Activated naive CD8-positive, alpha-beta T cell treated with anti-CD3 and anti-CD28 coated beads, Interleukin-2, amount 10 ng/mL, durations not matched to agents 7 days and 5 days (primary cell): Measurements from ENCODE around the gene OLFML2A. TPM values are rescaled to one million over a fixed set of nuclear protein-coding genes. Genes with fewer than 3 reads are reported as not detected.
"Not testable (repeated sequence)": the region's sequence is repeated elsewhere in the genome, so short reads cannot be mapped to it uniquely, and the experiment has no call there.

Source experiments
- ATAC-seq: fragments of 150-1000 bp; cut with Tn5 transposase; one replicate; pipeline ENCODE4 v1.10.0; 2021; ENCODE audit warnings: low read depth, moderate library complexity
- POLR2A ChIA-PET: fragments of 350-600 bp; sonication (Branson Sonifier 250); formaldehyde crosslinking; loops from one replicate; lab custom pipeline; 2021; ENCODE audit warnings: antibody characterized with exemption; lab: Charles Lee
- DNase-seq: peaks from one replicate; pipeline ENCODE4 v3.0.0; 2021
- H3K27ac Mint-ChIP-seq: one replicate; pipeline ENCODE4 v1.8.0; 2022; ENCODE audit warnings: mild to moderate bottlenecking, mixed read lengths
- H3K27me3 Mint-ChIP-seq: one replicate; pipeline ENCODE4 v1.8.0; 2022; ENCODE audit warnings: mild to moderate bottlenecking, moderate library complexity, mixed read lengths
- H3K36me3 Mint-ChIP-seq: one replicate; pipeline ENCODE4 v1.8.0; 2021; ENCODE audit warnings: mild to moderate bottlenecking, mixed read lengths
- H3K4me1 Mint-ChIP-seq: one replicate; pipeline ENCODE4 v1.8.0; 2021; ENCODE audit warnings: mixed read lengths
- H3K4me3 Mint-ChIP-seq: one replicate; pipeline ENCODE4 v1.8.0; 2022; ENCODE audit warnings: mild to moderate bottlenecking, moderate library complexity, mixed read lengths
- H3K9me3 Mint-ChIP-seq: one replicate; pipeline ENCODE4 v1.8.0; 2021; ENCODE audit warnings: mixed read lengths
- total RNA-seq, 2 experiments: library from RNA; stranded (reverse); gene quantifications; one replicate each; pipeline ENCODE4 v1.2.3, GENCODE V29; 2021

Gene OLFML2A
- total RNA-seq, 2 experiments from 2014 or later = not detected

DNA sequence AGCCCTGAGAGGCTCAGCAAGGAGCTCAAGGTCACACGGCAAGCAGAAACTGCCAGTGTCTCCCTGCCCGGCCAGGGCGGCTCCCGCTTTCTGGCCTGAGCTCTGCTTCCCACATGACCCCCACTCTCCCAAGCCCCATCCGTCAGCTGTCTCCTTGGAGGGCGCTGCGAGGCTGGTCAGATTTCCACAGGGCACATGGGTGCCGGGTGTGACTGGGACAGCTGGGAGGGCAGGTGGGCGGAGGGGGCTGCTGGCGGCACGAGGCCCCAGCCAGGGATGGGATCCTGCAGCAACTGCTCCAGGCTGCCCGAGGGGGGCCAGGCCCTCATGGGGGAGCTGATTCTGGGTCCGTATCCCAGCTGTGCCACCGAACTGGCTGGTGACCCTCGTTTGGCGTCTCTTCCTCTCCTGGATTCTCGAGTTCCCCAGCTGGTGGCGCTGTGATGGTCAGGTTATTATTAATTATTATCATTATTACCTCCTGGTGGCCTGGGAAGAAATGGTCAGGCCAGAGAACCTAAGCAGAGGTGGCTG is 63.4 kb downstream of the OLFML2A start:
- Mint-ChIP-seq H3K27me3 (peaks cover 16% of the 10 kb centered on the region), H3K27ac (no peak overlapping the region), H3K4me1 (no peaks in the 10 kb centered on the region), H3K36me3 (no peaks in the 10 kb centered on the region), H3K4me3 (no peak overlapping the region), H3K9me3 (no peaks in the 10 kb centered on the region)
- no peak for ATAC-seq
- DNase-seq = no peak
- POLR2A ChIA-PET = interaction anchor here (1.3 kb wide), 1 partner anchor 66 kb away, joined by 4 read pairs; no protein-coding TSS in a partner anchor

DNA sequence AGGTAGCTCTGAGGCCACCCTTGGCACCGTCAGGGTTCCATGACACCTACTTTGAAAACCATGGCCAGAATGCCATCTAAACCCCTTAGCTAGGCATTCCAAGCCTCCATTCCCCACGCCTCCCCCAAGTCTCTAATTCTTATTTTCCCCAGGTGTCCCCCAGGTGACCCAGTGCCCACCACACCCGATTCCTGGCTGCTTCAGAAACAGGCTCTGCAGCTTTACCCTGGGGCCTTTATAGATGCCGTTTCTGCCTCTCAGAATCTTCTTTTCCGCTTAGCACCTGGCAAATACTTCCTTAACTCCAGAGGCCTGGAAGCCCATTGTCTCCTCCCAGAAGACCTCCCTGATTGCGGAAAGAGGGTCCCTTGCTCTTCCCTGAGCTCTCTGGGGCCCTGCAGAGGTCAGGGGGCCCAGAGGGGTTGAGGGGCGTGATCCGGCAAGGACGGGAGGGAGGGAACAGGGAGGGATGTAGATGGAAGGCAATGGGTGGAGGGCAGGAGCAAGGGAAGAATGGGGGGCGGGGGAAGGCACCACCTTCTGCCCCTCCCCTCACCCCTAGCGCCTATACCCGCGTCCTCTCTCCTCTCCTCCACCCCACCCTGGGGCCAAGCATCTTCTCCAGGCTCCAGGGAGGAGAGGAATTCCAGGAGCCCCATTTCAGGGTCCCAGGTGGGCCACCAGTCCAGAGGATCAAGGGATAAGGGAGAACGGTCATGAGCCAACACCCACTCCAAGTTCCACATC is 64.3 kb downstream of the OLFML2A start:
- no peaks in the 10 kb centered on the region for H3K36me3 Mint-ChIP-seq
- H3K4me1 Mint-ChIP-seq = no peaks in the 10 kb centered on the region
- DNase-seq = no peak
- no peak for ATAC-seq
- H3K4me3 Mint-ChIP-seq = no peak overlapping the region
- H3K9me3 Mint-ChIP-seq = no peaks in the 10 kb centered on the region
- POLR2A ChIA-PET = no interaction called here
- H3K27me3 Mint-ChIP-seq = peaks cover 16% of the 10 kb centered on the region
- H3K27ac Mint-ChIP-seq = no peak overlapping the region

DNA sequence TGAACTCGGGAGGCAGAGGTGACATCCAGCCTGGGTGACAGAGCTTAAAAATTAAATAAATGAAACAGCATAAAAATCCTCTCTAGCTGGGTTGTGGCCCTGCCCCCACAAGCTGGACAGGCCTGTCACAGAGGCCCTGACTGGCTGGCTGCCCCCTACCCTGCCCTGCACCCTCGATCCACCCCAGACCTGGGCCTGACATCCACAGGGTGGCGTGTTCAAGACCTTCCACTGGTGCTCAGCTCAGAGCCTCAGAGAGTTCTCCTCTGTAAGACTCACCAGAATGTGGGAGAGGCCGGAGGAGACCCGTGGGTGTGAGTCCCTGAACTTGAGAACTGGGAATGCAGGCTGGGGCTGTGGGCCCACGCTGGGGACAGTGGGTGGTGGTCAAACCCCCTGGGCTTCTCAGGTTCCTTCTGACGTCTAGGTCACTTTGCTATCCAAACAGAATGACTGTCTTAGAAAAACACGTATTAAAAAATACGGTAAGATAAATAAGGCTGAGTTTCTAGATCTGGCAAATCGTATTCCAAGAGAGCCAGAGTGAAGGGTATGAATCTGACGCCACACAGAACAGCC is 66.6 kb downstream of the OLFML2A start:
- Mint-ChIP-seq H3K9me3 (no peaks in the 10 kb centered on the region), H3K36me3 (no peaks in the 10 kb centered on the region), H3K4me1 (no peaks in the 10 kb centered on the region), H3K27ac (no peak overlapping the region), H3K27me3 (peaks cover 8% of the 10 kb centered on the region), H3K4me3 (no peak overlapping the region)
- ATAC-seq (no peak), DNase-seq (no peak)
- POLR2A ChIA-PET = interaction anchor here (0.7 kb wide), 1 partner anchor 472 kb away, joined by 3 read pairs; no protein-coding TSS in a partner anchor

DNA sequence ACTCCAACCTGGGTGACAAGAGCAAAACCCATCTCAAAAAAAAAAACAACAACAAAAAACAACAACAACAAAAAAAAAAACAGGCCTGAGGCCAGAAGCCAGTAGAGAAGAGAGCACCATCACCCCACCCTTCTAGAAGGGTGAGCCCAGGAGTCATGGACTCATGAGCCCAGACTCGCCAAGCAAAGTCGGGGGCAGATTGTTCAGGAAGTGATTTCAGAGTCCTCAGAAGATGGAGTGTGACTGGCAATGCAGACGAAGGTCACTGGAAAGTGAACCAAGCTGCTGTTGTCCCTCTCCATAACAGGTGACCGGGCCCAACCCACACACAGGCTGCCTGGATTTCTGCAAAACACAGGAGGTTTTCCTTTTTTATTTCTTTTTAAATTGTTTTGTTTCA is 67.4 kb downstream of the OLFML2A start:
- Mint-ChIP-seq H3K36me3 (no peaks in the 10 kb centered on the region), H3K27ac (no peak overlapping the region), H3K9me3 (no peaks in the 10 kb centered on the region), H3K4me1 (no peaks in the 10 kb centered on the region), H3K4me3 (no peak overlapping the region), H3K27me3 (peaks cover 9% of the 10 kb centered on the region)
- DNase-seq (no peak), ATAC-seq (no peak)
- POLR2A ChIA-PET = no interaction called here

DNA sequence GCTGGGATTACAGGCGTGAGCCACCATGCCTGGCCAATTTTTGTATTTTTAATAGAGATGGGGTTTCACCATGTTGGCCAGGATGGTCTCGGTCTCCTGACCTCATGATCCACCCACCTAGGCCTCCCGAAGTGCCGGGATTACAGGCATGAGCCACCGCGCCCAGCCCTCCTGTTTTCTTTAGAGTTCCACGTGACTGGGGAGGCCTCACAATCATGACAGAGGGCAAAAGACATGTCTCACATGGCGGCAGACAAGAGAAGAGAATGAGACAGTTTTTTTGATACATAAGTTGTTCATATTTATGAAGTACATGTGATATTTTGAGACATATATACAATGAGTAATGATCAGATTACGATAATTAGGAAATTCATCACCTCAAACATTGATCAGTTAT is 69.5 kb downstream of the OLFML2A start:
- not testable (repeated sequence) for DNase-seq, H3K36me3 Mint-ChIP-seq, H3K9me3 Mint-ChIP-seq, H3K4me1 Mint-ChIP-seq, ATAC-seq, H3K4me3 Mint-ChIP-seq, H3K27ac Mint-ChIP-seq
- POLR2A ChIA-PET = interaction anchor here (0.7 kb wide), 1 partner anchor 57 kb away, joined by 4 read pairs; no protein-coding TSS in a partner anchor
- peaks cover 26% of the 10 kb centered on the region for H3K27me3 Mint-ChIP-seq

- POLR2A ChIA-PET = interaction anchor here (0.7 kb wide), 1 partner anchor 56 kb away, joined by 4 read pairs; no protein-coding TSS in a partner anchor
- no peak overlapping the region for H3K4me3 Mint-ChIP-seq
Observed at GRCh38 chr9:124846969-124847368, 70.0 kb downstream of the OLFML2A start.

GRCh38 chr9:124849801-124850200 is 72.9 kb downstream of the OLFML2A start:
- Mint-ChIP-seq H3K4me3 (no peak overlapping the region), H3K27ac (no peak overlapping the region), H3K9me3 (no peaks in the 10 kb centered on the region), H3K36me3 (no peaks in the 10 kb centered on the region), H3K27me3 (peaks cover 29% of the 10 kb centered on the region), H3K4me1 (peaks cover 8% of the 10 kb centered on the region)
- ATAC-seq = no peak
- POLR2A ChIA-PET = no interaction called here
- no peak for DNase-seq

More at GRCh38 chr9:124846969-124847368, 70.0 kb downstream of the OLFML2A start:
- H3K36me3 Mint-ChIP-seq = no peaks in the 10 kb centered on the region
- peaks cover 1% of the 10 kb centered on the region for H3K4me1 Mint-ChIP-seq
- peaks cover 27% of the 10 kb centered on the region for H3K27me3 Mint-ChIP-seq
- ATAC-seq (no peak), DNase-seq (no peak)
- H3K9me3 Mint-ChIP-seq = no peaks in the 10 kb centered on the region
- no peak overlapping the region for H3K27ac Mint-ChIP-seq

DNA sequence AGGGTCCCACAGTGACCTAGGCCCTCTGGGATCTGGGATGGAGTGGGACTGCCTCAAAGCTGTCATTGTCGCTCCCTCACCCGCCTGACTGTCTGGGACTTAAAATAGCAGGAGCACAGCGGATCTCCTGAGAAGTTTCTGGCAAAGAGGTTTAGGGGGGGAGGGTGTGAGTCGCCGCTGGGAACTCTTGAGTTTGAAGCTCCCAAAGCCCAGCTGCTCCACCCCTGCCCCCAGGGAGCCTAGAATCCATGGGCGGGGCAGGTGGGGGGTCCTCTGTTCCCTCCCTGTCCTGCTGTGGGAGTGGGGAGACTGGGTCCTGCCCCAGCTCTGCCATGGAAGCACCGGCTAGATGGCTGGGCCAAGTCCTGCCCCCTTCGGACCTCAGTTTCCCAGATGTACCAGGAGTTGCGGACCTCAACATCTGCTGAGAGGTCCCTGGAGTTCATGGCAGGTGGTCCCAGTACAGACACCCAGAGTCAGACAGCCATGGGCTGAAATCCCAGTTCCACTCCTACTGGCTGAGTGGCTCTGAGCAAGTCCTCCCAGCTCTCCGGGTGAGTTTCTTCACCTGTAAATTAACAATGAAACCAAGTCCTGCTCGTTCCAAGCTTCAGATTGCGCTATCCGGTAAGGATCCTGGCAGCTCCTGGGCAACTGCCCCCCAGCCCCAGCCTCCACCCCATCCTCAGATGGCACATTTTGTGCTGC is 75.3 kb downstream of the OLFML2A start:
- no peak for DNase-seq
- Mint-ChIP-seq H3K4me3 (peak overlapping the region; percentile 65), H3K27ac (no peak overlapping the region), H3K36me3 (no peaks in the 10 kb centered on the region), H3K4me1 (peaks cover 8% of the 10 kb centered on the region), H3K9me3 (no peaks in the 10 kb centered on the region), H3K27me3 (peaks cover 28% of the 10 kb centered on the region)
- ATAC-seq = no peak
- POLR2A ChIA-PET = interaction anchor here (0.6 to 3.2 kb wide), 5 partner anchors 10 to 193 kb away, joined by 3 to 17 read pairs (median 4); partner anchors contain the start of genes ARPC5L and RPL35

DNA sequence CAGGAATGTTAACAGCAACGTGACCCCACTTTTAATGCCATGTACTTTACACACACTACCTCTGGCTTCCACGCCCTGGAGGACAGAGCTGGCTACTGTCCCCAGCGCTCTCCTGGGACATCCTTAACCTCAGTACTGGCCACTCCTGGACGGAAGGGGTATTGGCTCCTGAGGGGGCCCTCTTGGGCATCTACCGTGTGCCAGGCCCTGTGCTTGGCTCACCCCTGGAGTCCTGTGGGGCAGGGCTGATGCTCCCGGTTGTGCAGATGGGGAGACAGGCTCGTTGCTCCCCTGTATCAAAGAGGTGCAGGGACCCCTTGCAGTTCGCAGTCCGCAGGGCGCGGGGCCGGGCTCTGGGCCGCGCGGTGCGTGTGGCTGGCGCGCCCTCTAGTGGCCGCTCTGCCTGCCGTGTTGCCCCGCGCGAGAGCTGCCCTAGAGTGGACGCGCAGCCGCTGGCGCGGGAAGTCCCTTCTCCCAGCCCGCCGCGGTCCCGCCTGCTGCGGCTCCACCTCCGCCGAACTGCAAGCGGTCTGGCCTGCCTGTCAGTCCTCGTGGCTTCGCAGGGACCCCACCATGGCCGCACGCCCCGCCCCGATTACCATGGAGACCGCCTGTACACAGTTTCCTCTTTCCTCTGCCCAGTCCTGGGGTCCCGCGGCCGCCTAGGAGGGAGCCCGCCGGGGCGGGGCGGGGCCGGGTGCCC is 76.0 kb downstream of the OLFML2A start, which contains the start of gene WDR38:
TSS of gene WDR38 (plus strand) at position 632 of the 703 bp plus-strand sequence. CDS start 72 bp downstream, outside the sequence.
- peak; percentile 88 for DNase-seq
- H3K36me3 Mint-ChIP-seq = peaks cover 4% of the 10 kb centered on the region
- peak; percentile 91 for ATAC-seq
- no peaks in the 10 kb centered on the region for H3K9me3 Mint-ChIP-seq
- POLR2A ChIA-PET = interaction anchor here (0.6 to 3.2 kb wide), 6 partner anchors 9 to 194 kb away, joined by 3 to 17 read pairs (median 4); partner anchors contain the start of genes ARPC5L and RPL35
- H3K4me3 Mint-ChIP-seq = peak within 1 kb of the TSS; percentile 65
- no peak within 1 kb of the TSS for H3K27ac Mint-ChIP-seq
- H3K4me1 Mint-ChIP-seq = peaks cover 8% of the 10 kb centered on the region
- H3K27me3 Mint-ChIP-seq = peaks cover 25% of the 10 kb centered on the region

DNA sequence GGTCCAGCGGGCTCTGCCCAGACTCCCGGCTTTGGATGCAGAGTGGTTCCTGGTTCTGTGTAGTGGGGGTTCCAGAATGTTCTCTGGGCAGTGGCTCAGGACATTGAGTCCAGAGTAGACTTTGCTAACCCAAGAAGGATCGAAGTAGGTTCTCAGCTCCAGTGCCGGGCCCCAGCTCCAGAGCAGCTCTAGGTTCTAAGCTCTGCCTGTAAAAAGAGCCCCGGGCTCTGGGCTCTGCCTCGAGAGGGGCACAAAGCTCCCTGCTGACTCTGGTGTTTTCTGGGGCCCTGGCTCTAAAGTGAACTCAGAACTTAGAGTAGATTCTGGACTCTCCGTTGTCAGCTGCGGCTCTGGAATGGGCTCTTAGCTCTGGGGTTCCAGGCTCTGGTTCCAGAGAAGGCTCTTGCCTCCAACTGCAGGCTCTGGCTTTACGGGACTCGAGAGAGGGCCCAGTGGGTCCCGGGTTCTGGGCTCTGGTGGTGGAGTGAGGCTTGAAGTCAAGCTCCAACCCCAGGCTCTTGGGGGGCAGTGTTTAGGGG is 76.7 kb downstream of the OLFML2A start:
- Mint-ChIP-seq H3K4me3 (no peak overlapping the region), H3K9me3 (no peaks in the 10 kb centered on the region), H3K27me3 (peaks cover 20% of the 10 kb centered on the region), H3K27ac (no peak overlapping the region), H3K4me1 (peaks cover 8% of the 10 kb centered on the region), H3K36me3 (peaks cover 4% of the 10 kb centered on the region)
- POLR2A ChIA-PET = interaction anchor here (0.6 to 3.2 kb wide), 5 partner anchors 8 to 80 kb away, joined by 3 to 17 read pairs (median 5); partner anchors contain the start of genes ARPC5L and RPL35
- no peak for ATAC-seq
- DNase-seq = no peak

DNA sequence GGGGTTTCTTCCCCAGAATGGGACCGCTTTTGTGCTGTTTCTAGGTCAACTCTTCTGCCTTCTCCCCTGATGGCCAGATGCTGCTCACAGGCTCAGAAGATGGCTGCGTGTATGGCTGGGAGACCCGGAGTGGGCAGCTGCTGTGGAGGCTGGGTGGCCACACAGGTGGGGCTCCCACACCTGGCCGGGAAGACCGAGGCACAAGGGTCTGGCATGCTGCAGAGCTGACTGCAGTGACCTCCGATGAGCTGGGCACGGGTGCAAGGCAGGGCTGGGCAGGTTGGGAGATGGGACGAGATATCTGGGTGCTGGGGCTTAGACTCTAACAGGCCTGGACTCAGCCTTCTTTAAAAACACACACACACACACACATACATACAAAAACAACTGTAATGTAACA is 77.2 kb downstream of the OLFML2A start:
- peaks cover 8% of the 10 kb centered on the region for H3K4me1 Mint-ChIP-seq
- ATAC-seq (no peak), DNase-seq (no peak)
- no peak overlapping the region for H3K4me3 Mint-ChIP-seq
- no peak overlapping the region for H3K27ac Mint-ChIP-seq
- peaks cover 4% of the 10 kb centered on the region for H3K36me3 Mint-ChIP-seq
- POLR2A ChIA-PET = interaction anchor here (0.6 to 3.2 kb wide), 2 partner anchors 8 to 16 kb away, joined by 3 to 17 read pairs; partner anchors contain the start of genes ARPC5L and RPL35
- H3K9me3 Mint-ChIP-seq = no peaks in the 10 kb centered on the region
- H3K27me3 Mint-ChIP-seq = peaks cover 20% of the 10 kb centered on the region

- no peak overlapping the region for H3K4me3 Mint-ChIP-seq
- POLR2A ChIA-PET = no interaction called here
- no peak for ATAC-seq
Observed at GRCh38 chr9:124854822-124855221, 77.9 kb downstream of the OLFML2A start.

More at GRCh38 chr9:124854822-124855221, 77.9 kb downstream of the OLFML2A start:
- no peak for DNase-seq
- H3K36me3 Mint-ChIP-seq = peaks cover 4% of the 10 kb centered on the region
- peaks cover 16% of the 10 kb centered on the region for H3K27me3 Mint-ChIP-seq
- no peaks in the 10 kb centered on the region for H3K9me3 Mint-ChIP-seq
- no peak overlapping the region for H3K27ac Mint-ChIP-seq
- H3K4me1 Mint-ChIP-seq = peaks cover 14% of the 10 kb centered on the region
